Mononuclear cell (primary cell): ENCODE measurements around the gene AIP. TPM values are rescaled to one million over a fixed set of nuclear protein-coding genes. Genes with fewer than 3 reads are reported as not detected.
"Not testable (repeated sequence)": the region's sequence is repeated elsewhere in the genome, so short reads cannot be mapped to it uniquely, and the experiment has no call there.

Experiments
- H3K27me3 ChIP-seq: 2 replicates; pipeline ENCODE4 v1.6.0; 2011; ENCODE audit warnings: low read length, control low read depth; ENCODE audit not compliant: insufficient read depth
- H3K4me1 ChIP-seq: 2 replicates; pipeline ENCODE4 v1.5.1; 2011; ENCODE audit warnings: mild to moderate bottlenecking, low read length, control low read depth; ENCODE audit not compliant: insufficient read depth
- H3K4me3 ChIP-seq: 2 replicates; pipeline ENCODE4 v1.5.1; 2011; ENCODE audit warnings: mild to moderate bottlenecking, low read length, moderate library complexity
- H3K9me3 ChIP-seq: 2 replicates; pipeline ENCODE4 v1.5.1; 2011; ENCODE audit warnings: low read depth, mild to moderate bottlenecking, control low read depth, low read length
- total RNA-seq: library from RNA; depleted of rRNA; stranded (reverse); fragments of >200 nt; gene quantifications from one replicate; pipeline ENCODE4 v1.2.3, GENCODE V29; 2012

The AIP gene
- total RNA-seq, 1 donor: 77.2 TPM

DNA sequence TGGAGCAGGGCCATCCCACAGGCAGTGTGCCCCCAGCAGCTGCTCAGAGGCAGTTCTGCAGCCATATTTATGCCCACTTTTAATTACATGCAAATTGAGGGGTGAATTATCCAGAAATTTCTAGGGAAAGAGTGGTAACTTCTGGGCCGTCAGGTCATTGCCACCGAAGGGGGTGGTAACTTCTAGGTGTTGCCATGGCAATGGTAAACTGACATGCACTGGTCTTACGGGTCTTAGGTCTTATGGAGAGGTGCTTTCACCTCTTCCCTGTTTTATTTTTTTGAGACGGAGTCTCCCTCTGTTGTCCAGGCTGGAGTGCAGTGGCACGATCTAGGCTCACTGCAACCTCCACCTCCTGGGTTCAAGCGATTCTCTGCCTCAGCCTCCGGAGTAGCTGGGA, 9.9 kb upstream of the AIP start:
- no peak overlapping the region for H3K4me3 ChIP-seq

DNA sequence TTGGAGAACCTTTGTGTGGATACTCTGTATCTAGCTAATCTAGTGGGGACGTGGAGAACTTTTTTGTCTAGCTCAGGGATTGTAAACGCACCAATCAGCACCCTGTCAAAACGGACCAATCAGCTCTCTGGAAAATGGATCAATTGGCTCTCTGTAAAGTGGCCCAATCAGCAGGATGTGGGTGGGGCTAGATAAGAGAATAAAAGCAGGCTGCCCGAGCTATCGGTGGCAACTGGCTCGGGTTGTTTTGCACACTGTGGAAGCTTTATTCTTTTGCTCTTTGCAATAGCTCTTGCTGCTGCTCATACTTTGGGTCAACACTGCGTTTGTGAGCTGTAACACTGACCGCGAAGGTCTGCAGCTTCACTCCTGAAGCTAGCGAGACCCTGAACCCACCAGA, 6.1 kb upstream of the AIP start:
- H3K4me1 ChIP-seq, H3K9me3 ChIP-seq, H3K27me3 ChIP-seq, H3K4me3 ChIP-seq: not testable (repeated sequence)

More for the DNA sequence above, 9.9 kb upstream of the AIP start:
- Histone ChIP-seq H3K9me3 (no peaks in the 10 kb centered on the region), H3K27me3 (no peaks in the 10 kb centered on the region), H3K4me1 (peaks cover 16% of the 10 kb centered on the region)

DNA sequence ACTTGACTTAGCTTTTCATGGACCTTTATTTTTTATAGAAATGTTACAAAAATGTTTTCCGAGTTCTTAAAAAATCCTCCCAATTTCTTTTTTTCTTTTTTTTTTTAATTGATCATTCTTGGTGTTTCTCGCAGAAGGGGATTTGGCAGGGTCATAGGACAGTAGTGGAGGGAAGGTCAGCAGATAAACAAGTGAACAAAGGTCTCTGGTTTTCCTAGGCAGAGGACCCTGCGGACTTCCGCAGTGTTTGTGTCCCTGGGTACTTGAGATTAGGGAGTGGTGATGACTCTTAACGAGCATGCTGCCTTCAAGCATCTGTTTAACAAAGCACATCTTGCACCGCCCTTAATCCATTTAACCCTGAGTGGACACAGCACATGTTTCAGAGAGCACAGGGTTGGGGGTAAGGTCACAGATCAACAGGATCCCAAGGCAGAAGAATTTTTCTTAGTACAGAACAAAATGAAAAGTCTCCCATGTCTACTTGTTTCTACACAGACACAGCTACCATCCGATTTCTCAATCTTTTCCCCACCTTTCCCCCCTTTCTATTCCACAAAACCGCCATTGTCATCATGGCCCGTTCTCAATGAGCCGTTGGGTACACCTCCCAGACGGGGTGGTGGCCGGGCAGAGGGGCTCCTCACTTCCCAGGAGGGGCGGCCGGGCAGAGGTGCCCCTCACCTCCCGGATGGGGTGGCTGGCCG, 5.3 kb upstream of the AIP start:
- H3K9me3 ChIP-seq, H3K4me3 ChIP-seq, H3K27me3 ChIP-seq: not testable (repeated sequence)
- peaks cover 10% of the 10 kb centered on the region for H3K4me1 ChIP-seq

DNA sequence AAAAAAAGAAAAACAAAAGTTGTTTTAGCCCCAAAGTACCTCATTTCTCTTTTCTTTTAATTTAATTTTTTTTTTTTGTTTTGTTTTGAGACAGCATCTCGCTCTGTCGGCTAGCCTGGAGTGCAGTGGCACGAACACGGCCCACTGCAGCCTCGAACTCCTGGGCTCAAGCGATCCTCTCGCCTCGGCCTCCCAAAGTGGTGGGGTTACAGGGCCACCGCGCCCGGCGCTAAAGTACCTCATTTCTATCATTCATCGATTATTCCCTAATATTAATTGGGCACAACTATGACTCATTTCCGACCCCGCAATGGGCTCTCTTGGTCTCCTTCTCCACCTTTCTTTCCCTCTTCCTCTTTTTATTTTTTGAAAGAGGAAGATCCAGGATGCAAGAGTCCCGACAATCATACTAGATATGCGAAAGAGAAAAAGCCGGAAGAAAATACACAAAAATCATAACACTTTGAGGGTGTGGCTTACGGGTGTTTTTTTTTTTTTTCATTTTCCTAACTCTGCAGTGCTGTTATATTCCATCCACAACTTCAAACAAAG, 475 bp upstream of the AIP start:
- peak overlapping the region; percentile 63 for H3K4me3 ChIP-seq
- no peaks in the 10 kb centered on the region for H3K27me3 ChIP-seq
- no peaks in the 10 kb centered on the region for H3K9me3 ChIP-seq
- peaks cover 52% of the 10 kb centered on the region for H3K4me1 ChIP-seq

DNA sequence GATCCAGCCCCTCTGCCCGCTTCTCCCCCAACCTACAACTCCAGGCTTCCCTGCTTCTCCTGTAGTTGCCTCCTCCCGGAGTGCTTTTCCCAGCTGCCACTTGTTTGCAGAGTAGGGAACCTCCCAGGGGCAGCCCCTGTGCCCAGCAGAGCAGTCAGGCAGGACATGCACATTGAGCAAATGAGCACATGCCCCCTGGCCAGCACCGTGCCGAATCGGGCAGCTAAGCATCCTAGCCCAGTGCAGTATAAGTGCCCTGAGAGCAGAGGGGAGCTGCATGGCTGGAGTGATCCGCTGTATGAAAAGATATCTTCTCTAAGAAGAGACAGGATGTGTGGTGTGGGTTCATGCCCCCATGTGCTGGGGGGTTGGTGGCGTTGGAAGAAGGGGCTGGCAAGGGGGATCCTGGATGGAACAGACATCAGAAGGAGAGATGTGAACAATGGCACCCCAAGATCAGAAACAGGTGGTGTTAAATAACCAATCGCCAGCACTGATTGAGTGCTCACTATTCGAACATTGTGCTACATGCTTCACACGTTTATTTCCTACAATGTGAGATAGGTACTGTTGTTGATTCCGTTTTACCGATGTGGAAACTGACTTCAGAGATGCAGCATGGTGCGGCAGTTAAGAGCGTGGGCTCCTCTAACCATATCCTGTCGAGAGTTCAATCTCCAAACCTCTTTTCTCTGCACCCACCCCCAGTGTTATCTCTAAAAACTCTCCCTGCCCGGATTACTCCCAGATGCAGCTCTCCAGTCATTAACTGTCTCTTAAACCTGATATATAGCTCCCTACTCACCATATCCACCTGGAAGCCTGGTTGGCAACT, 1.2 kb downstream of the AIP start:
- no peaks in the 10 kb centered on the region for H3K9me3 ChIP-seq
- H3K4me3 ChIP-seq: peak overlapping the region; percentile 63
- no peaks in the 10 kb centered on the region for H3K27me3 ChIP-seq
- H3K4me1 ChIP-seq: peaks cover 61% of the 10 kb centered on the region

DNA sequence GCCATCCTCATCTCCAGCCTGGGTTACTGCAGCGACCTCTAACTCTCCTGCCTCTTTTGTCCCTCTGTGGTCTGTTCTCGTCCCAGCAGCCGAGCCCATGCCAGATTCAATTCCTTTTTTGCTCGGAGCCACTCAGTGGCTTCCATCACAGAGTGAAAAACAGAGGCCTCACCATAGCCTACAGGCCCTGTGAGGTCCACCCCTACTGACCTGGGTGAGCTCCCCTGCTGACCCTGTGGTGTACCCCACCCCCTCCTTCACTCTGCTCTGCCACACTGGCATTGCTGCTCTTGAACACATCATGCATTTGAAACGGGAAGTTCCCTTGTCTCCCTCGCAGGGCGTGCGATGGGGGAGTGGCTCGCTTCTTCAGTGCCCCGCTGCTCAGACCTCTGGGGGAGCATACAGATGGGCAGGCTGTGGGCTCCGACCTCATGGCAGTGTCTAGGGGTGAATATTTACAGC, 2.1 kb downstream of the AIP start:
- peak overlapping the region; percentile 17 for H3K4me3 ChIP-seq
- H3K27me3 ChIP-seq: no peaks in the 10 kb centered on the region
- peaks cover 61% of the 10 kb centered on the region for H3K4me1 ChIP-seq
- H3K9me3 ChIP-seq: no peaks in the 10 kb centered on the region

DNA sequence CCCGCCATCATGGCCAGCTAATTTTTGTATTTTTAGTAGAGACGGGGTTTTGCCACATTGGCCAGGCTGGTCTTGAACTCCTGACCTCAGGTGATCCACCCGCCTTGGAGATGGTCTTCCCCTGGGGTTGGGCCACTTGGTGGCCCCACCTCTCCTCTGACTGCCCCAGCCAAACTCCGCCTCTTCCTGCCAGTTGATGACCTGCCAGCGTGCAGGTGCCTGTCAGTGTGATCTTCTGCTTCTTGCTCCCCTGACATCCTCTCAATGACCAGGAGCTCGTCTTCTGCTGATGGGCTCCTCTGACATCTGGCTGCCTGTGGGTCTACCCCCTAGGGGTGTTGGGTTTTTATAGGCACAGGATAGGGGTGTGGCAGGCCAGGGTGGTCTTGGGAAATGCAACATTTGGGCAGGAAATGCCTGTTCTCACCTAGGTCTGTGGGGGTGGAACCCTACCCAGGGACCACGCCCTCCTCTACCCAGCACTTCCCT, 3.1 kb downstream of the AIP start:
- peaks cover 61% of the 10 kb centered on the region for H3K4me1 ChIP-seq
- H3K9me3 ChIP-seq, H3K4me3 ChIP-seq: not testable (repeated sequence)

DNA sequence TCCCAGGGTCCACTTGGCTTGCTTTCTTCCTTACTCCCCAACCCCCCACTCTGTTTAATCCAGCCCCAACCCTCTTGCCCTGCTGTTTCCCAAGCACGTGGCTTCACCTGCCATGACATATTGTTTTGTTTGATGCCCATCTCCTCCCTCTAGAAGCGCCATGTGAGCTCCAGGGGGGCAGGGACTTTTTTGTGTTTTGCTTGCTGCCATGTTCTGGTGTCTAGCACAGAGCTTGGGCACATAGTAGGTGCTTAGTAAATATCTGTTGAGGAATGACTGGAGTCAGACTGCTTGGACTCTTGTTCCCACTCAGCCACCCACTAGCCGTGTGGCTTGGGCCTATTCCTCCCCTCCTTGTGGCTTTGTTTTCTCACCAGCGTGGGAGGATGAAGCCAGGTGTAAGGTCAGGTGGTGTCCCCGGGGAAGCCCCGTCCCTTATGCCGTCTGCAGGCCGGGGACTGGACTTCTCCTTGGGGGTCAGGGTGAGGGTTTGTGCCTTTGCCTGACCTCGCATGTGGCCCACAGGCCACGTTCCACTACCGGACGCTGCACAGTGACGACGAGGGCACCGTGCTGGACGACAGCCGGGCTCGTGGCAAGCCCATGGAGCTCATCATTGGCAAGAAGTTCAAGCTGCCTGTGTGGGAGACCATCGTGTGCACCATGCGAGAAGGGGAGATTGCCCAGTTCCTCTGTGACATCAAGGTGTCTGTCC, 3.8 kb downstream of the AIP start:
- H3K4me3 ChIP-seq: no peak overlapping the region

More for the DNA sequence above, 3.1 kb downstream of the AIP start:
- H3K27me3 ChIP-seq: not testable (repeated sequence)

DNA sequence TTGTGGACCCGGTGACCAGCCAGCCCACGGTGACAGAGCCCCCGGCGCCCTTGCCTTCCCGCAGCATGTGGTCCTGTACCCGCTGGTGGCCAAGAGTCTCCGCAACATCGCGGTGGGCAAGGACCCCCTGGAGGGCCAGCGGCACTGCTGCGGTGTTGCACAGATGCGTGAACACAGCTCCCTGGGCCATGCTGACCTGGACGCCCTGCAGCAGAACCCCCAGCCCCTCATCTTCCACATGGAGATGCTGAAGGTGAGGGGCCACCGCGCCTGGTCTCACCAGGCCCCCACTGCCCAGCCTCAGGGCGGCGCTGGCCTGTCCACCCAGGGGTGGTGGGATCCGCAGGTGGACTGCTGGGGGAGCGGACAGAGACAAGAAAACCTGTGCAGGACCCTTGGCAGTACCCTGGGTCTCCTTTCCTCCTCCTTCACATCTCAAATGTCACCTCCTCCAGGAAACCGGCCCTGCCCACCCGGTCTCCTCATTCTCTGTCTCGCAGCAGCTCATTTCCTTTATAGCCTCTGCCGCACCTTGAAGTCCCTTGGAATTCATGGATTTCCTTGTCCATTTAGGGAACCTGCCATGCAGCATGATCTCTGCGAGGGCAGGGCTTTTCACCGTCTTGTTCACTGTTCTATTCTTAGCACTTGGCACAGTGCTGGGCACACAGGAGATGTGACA, 6.5 kb downstream of the AIP start:
- no peak overlapping the region for H3K4me3 ChIP-seq
- H3K9me3 ChIP-seq: no peaks in the 10 kb centered on the region
- H3K4me1 ChIP-seq: peaks cover 37% of the 10 kb centered on the region
- no peaks in the 10 kb centered on the region for H3K27me3 ChIP-seq

More for the DNA sequence above, 3.8 kb downstream of the AIP start:
- peaks cover 59% of the 10 kb centered on the region for H3K4me1 ChIP-seq
- no peaks in the 10 kb centered on the region for H3K27me3 ChIP-seq
- H3K9me3 ChIP-seq: no peaks in the 10 kb centered on the region

DNA sequence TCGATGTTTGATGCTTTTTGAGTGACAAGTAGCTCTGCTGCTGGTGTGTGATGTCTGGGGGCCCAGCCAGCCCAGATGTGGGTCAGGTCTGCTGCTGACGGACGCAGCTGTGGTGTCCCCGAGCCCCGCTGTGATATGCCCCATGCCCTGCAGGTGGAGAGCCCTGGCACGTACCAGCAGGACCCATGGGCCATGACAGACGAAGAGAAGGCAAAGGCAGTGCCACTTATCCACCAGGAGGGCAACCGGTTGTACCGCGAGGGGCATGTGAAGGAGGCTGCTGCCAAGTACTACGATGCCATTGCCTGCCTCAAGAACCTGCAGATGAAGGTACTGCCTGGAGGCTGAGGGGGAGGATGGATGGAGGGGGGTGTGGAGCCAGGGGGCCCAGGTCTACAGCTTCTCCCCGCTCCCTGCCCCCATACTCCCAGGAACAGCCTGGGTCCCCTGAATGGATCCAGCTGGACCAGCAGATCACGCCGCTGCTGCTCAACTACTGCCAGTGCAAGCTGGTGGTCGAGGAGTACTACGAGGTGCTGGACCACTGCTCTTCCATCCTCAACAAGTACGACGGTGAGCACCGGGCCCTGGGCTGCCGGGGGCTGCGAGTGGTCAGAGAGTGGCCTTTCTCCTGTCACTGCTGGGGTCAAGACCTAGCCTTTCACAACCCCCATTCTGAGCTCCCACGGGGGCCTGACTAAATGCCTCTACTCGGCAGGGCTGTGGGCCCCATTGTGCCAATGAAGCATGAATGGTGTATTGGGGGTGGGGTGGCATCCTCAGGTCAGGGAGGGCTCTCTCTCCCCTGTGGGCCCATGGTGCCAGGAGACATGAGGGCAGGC, 7.3 kb downstream of the AIP start:
- Histone ChIP-seq H3K27me3 (no peaks in the 10 kb centered on the region), H3K4me3 (no peak overlapping the region), H3K4me1 (peaks cover 29% of the 10 kb centered on the region), H3K9me3 (no peaks in the 10 kb centered on the region)

DNA sequence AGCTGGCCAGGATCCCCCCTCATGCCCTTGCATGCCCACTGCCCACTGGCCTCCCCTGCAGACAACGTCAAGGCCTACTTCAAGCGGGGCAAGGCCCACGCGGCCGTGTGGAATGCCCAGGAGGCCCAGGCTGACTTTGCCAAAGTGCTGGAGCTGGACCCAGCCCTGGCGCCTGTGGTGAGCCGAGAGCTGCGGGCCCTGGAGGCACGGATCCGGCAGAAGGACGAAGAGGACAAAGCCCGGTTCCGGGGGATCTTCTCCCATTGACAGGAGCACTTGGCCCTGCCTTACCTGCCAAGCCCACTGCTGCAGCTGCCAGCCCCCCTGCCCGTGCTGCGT, 7.9 kb downstream of the AIP start:
- Histone ChIP-seq H3K27me3 (no peaks in the 10 kb centered on the region), H3K4me3 (no peak overlapping the region), H3K4me1 (peaks cover 23% of the 10 kb centered on the region), H3K9me3 (no peaks in the 10 kb centered on the region)

DNA sequence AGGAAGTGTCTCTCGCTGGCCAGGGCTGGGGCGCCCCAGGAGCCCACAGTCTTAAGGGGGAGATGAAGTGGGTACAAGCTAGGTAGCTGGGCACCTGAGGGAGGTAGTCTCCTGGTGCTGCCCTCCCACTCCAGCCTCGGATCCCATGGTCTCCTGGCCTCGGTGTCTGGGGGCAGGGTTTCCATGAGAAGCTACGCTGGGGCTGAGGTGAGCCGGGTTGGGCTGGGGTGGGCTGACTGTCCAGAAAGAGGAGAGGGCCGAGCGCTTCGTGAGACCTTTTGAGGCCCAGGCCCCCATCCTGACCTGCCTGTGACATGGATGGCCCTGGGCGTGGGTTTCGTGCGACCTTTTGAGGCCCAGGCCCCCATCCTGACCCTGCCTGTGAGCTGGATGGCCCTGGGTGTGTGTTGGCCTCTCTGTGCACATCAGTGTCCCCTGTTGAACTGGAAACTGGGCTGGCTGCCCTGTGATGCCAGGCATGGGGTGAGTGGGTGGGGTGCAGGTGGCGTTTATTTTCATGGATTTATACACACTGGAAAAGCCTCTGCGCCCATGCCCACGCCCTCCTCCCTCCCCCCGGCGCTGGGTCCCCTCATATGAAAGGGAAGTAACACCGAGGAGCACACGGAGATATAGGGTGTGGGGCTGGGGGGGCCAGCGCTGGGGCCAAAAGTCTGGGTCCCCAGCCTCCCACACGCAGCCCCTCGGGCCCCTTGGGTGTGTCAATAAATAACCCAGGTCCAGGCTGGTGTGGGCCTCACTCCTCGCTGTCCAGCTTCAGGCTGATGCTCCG, 8.6 kb downstream of the AIP start:
- peaks cover 16% of the 10 kb centered on the region for H3K4me1 ChIP-seq
- no peaks in the 10 kb centered on the region for H3K9me3 ChIP-seq
- H3K27me3 ChIP-seq: no peaks in the 10 kb centered on the region
- no peak overlapping the region for H3K4me3 ChIP-seq

DNA sequence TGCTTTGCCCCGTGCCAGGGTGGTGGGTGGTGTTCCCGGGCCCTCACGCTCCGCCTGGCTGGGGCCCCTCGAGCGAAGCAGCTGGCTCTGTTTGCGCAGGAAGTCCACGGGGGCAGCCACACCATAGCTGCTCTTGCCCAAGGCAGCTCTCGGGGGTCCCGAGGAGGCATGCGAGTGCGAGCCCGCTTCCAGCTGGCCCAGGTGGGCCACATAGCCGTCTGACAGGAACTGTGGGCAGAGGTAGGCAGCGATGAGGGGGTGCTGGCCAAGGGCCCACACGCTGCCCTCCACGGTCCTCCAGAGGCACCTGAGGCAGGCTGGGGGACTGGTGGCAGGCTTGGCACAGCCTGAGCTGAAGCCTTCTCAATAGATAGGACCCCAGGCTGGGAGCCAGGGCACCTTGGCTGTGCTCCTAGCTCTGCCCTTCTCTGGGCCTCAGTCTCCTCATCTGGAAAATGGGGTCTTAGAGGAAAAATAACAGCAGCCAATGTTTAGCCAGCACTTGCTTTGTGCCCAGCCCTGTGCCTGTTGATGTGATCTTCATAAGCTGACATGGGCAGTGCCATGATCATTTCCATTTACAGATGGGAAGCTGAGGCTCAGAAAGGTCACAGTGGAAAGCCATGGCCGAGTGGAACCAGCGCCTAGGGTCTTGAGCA, 9.4 kb downstream of the AIP start:
- Histone ChIP-seq H3K4me3 (no peak overlapping the region), H3K27me3 (no peaks in the 10 kb centered on the region), H3K4me1 (peaks cover 9% of the 10 kb centered on the region), H3K9me3 (no peaks in the 10 kb centered on the region)
